Kidney (tissue), 14 donors: ENCODE data around the gene PRRC2B. TPM values are rescaled to one million over a fixed set of nuclear protein-coding genes. Genes with fewer than 3 reads are reported as not detected.

Source experiments
- DNase-seq, 5 donors: peaks; one replicate each; pipeline ENCODE4 v3.0.0-alpha.2; 2013 to 2020
- FAIRE-seq: peaks from 2 replicates; lab custom pipeline; 2012; peaks lifted over from hg19 to GRCh38; lab: Jason Lieb, UNC
- H3K27ac ChIP-seq, 2 donors: one replicate each; pipeline ENCODE4 v1.7.0; 2013; ENCODE audit warnings: low read depth in 2 of 2, low read length in 2 of 2, inconsistent platforms in 1 of 2
- H3K27me3 ChIP-seq: one replicate; pipeline ENCODE4 v1.7.1; 2013; ENCODE audit warnings: low read length, inconsistent platforms; ENCODE audit not compliant: control insufficient read depth, insufficient read depth
- H3K36me3 ChIP-seq, 3 donors: one replicate each; pipeline versions ENCODE4 v1.7.0 to v1.7.1; 2013; ENCODE audit warnings: low read length in 3 of 3, control low read depth in 1 of 3, inconsistent platforms in 1 of 3; ENCODE audit not compliant: insufficient read depth in 3 of 3, control insufficient read depth in 2 of 3
- H3K4me1 ChIP-seq, 3 donors: one replicate each; pipeline versions ENCODE4 v1.7.0 to v1.7.1; 2013; ENCODE audit warnings: low read length in 3 of 3, inconsistent platforms in 1 of 3, low read depth in 1 of 3; ENCODE audit not compliant: control insufficient read depth in 2 of 3, insufficient read depth in 2 of 3
- H3K4me3 ChIP-seq, 3 donors: one replicate each; pipeline versions ENCODE4 v1.7.0 to v1.8.1; 2013; ENCODE audit warnings: low read length in 3 of 3, control low read depth in 1 of 3, inconsistent platforms in 1 of 3
- H3K9ac ChIP-seq, 3 donors: one replicate each; pipeline versions ENCODE4 v1.7.0 to v1.7.1; 2013; ENCODE audit warnings: low read length in 3 of 3, control low read depth in 1 of 3, inconsistent platforms in 1 of 3
- H3K9me3 ChIP-seq, 3 donors: one replicate each; pipeline versions ENCODE4 v1.7.0 to v1.7.1; 2013; ENCODE audit warnings: low read length in 3 of 3, control low read depth in 1 of 3, inconsistent platforms in 1 of 3; ENCODE audit not compliant: control insufficient read depth in 2 of 3, insufficient read depth in 1 of 3
- intact Hi-C: fragments of 100-400 bp; cut with DNase I; formaldehyde crosslinking; loops from one replicate; pipeline ENCODE4 v1.11.1; 2022
- polyA plus RNA-seq: library from polyadenylated mRNA; stranded (reverse); fragments of 350-450 nt; fragmentation: Illumina TruSeq; extraction: RNeasy Lipid Tissue Mini Kit (QIAGEN cat#74804); gene quantifications from one replicate; pipeline ENCODE4 v1.2.3, GENCODE V29; 2014; ENCODE audit warnings: low read depth, low replicate concordance; ENCODE audit not compliant: insufficient read depth
- total RNA-seq: library from RNA; stranded (reverse); fragmentation: NEBNext Ultra II Directional; extraction: Animal tissue kit (Norgen Biotek cat#: 25700); gene quantifications from one replicate; pipeline ENCODE4 v1.2.1, GENCODE V29; 2021
- TF ChIP-seq, protein P1 (sequence below): IDR thresholded peaks from 3 replicates; pipeline ENCODE4 v1.5.1; 2012; ENCODE audit warnings: mild to moderate bottlenecking, moderate library complexity, borderline replicate concordance; ENCODE audit not compliant: insufficient read depth; ENCODE audit errors: extremely low read depth
- donor health status: control.
- donor health status: control.
- donor health status: control.
- donor health status: control.
- donor health status: control.
- donor health status: DM: yes; HTN: yes; CAD: no.
- donor health status: Normal renal cell carcinoma (clear cell type).

The PRRC2B gene
- total and polyA plus RNA-seq, 2 donors from 2014 or later = 37.4 to 227 TPM

DNA sequence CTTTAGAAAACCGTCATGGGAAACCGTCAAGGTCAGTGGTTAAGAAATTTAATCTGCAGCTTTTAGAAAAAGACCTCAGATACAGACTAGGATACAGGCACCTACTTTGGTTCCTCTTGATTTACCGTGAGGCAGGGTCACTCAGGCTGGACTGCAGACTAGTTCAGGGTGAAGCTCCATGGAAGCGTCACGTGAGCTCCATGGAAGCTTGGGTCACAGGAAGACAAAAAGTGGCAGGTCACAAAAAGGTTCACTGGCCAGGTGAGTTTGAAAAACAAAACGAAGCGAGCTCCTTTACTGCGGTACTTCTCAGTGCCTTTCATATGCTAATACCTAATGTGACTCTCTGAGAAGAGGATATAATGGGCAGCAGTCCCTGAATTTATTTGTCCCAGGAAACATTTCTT is 43.0 kb downstream of the PRRC2B start:
- DNase-seq = peak in 2 of 5 donors; percentile 54 to 61

DNA sequence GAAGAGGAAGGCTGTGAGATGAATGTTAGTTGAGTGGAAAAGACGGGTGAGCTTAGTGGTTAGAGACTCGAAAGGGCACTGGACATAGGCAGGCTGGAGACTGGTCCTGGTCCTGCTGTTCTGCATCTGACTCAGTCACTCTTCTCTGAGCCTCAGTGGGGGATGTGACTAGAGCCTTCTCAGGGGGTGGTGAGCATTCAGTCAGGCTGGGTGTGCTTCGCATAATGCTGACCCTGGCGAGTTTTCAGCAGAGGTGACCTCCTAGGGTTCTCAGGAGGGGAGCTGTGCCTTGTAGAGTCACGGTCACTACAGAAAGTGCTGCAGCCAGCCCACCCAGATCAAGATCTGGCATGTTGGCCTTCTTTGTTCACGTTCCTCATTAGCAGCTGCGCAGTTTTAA is 44.3 kb downstream of the PRRC2B start:
- Histone ChIP-seq H3K9me3 (no peaks in the 10 kb centered on the region), H3K27me3 (no peaks in the 10 kb centered on the region), H3K36me3 (peaks cover 8 to 62% (median 38%) of the 10 kb centered on the region in 3 donors), H3K4me3 (no peak overlapping the region), H3K9ac (no peak overlapping the region), H3K4me1 (peaks cover 0 to 10% (median 0%) of the 10 kb centered on the region in 3 donors), H3K27ac (no peak overlapping the region)
- TF ChIP-seq, protein P1, sequence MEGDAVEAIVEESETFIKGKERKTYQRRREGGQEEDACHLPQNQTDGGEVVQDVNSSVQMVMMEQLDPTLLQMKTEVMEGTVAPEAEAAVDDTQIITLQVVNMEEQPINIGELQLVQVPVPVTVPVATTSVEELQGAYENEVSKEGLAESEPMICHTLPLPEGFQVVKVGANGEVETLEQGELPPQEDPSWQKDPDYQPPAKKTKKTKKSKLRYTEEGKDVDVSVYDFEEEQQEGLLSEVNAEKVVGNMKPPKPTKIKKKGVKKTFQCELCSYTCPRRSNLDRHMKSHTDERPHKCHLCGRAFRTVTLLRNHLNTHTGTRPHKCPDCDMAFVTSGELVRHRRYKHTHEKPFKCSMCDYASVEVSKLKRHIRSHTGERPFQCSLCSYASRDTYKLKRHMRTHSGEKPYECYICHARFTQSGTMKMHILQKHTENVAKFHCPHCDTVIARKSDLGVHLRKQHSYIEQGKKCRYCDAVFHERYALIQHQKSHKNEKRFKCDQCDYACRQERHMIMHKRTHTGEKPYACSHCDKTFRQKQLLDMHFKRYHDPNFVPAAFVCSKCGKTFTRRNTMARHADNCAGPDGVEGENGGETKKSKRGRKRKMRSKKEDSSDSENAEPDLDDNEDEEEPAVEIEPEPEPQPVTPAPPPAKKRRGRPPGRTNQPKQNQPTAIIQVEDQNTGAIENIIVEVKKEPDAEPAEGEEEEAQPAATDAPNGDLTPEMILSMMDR = no peak
- intact Hi-C loops = no loop called here
- FAIRE-seq = no peak
- no peak for DNase-seq

More for the DNA sequence above, 43.0 kb downstream of the PRRC2B start:
- Histone ChIP-seq H3K4me3 (no peak overlapping the region), H3K4me1 (peaks cover 0 to 10% (median 0%) of the 10 kb centered on the region in 3 donors), H3K9me3 (no peaks in the 10 kb centered on the region), H3K36me3 (peaks cover 8 to 71% (median 41%) of the 10 kb centered on the region in 3 donors), H3K27ac (no peak overlapping the region), H3K27me3 (no peaks in the 10 kb centered on the region), H3K9ac (no peak overlapping the region)
- intact Hi-C loops = no loop called here
- FAIRE-seq = no peak
- TF ChIP-seq, protein P1 = no peak

- H3K27ac ChIP-seq = no peak overlapping the region
- no peaks in the 10 kb centered on the region for H3K9me3 ChIP-seq
- H3K9ac ChIP-seq = no peak overlapping the region
- no peak for DNase-seq
- no peak overlapping the region for H3K4me3 ChIP-seq
- FAIRE-seq = no peak
- intact Hi-C loops = no loop called here
- TF ChIP-seq, protein P1 = no peak
- peaks cover 6 to 60% (median 38%) of the 10 kb centered on the region in 3 donors for H3K36me3 ChIP-seq
- no peaks in the 10 kb centered on the region for H3K27me3 ChIP-seq
- peaks cover 0 to 10% (median 0%) of the 10 kb centered on the region in 3 donors for H3K4me1 ChIP-seq
These were observed 45.3 kb downstream of the PRRC2B start for GRCh38 chr9:131439224-131439623.

- Histone ChIP-seq H3K27me3 (no peaks in the 10 kb centered on the region), H3K27ac (no peak overlapping the region), H3K9ac (no peak overlapping the region), H3K4me3 (no peak overlapping the region), H3K9me3 (no peaks in the 10 kb centered on the region), H3K36me3 (peaks cover 8 to 78% (median 48%) of the 10 kb centered on the region in 3 donors), H3K4me1 (no peaks in the 10 kb centered on the region)
- FAIRE-seq (no peak), DNase-seq (no peak)
- intact Hi-C loops = no loop called here
- TF ChIP-seq, protein P1 = no peak
These were observed 47.6 kb downstream of the PRRC2B start for GRCh38 chr9:131441441-131441840.
